MG63 (cell line): Measurements from ENCODE around the gene PYGB. TPM values are rescaled to one million over a fixed set of nuclear protein-coding genes. Genes with fewer than 3 reads are reported as not detected.
"Not testable (repeated sequence)": the region's sequence is repeated elsewhere in the genome, so short reads cannot be mapped to it uniquely, and the experiment has no call there.

Experiments used
- DNase-seq: peaks from one replicate; pipeline ENCODE4 v3.0.0-alpha.2; 2020
- H3K27me3 ChIP-seq: fragments of 250-450 bp; sonication (Bioruptor Pico); 2 replicates; pipeline ENCODE4 v1.5.1; 2020; ENCODE audit warnings: mild to moderate bottlenecking, moderate library complexity
- H3K36me3 ChIP-seq: fragments of 250-450 bp; sonication (Bioruptor Pico); 2 replicates; pipeline ENCODE4 v1.5.1; 2020; ENCODE audit warnings: mild to moderate bottlenecking, moderate library complexity
- H3K4me3 ChIP-seq: fragments of 250-450 bp; sonication (Bioruptor Pico); 2 replicates; pipeline ENCODE4 v1.5.1; 2020; ENCODE audit warnings: mild to moderate bottlenecking, moderate library complexity
- H3K9me3 ChIP-seq: fragments of 250-450 bp; sonication (Bioruptor Pico); 2 replicates; pipeline ENCODE4 v1.5.1; 2020; ENCODE audit warnings: mild to moderate bottlenecking, moderate library complexity
- total RNA-seq: library from RNA; depleted of rRNA; stranded (reverse); fragments of >200 nt; shearing (Covaris generic); gene quantifications from 2 replicates; pipeline ENCODE4 v1.2.3, GENCODE V29; 2014; ENCODE audit warnings: low replicate concordance

Gene PYGB
- total RNA-seq, 1 experiment from 2014 or later, result 67.8 TPM

DNA sequence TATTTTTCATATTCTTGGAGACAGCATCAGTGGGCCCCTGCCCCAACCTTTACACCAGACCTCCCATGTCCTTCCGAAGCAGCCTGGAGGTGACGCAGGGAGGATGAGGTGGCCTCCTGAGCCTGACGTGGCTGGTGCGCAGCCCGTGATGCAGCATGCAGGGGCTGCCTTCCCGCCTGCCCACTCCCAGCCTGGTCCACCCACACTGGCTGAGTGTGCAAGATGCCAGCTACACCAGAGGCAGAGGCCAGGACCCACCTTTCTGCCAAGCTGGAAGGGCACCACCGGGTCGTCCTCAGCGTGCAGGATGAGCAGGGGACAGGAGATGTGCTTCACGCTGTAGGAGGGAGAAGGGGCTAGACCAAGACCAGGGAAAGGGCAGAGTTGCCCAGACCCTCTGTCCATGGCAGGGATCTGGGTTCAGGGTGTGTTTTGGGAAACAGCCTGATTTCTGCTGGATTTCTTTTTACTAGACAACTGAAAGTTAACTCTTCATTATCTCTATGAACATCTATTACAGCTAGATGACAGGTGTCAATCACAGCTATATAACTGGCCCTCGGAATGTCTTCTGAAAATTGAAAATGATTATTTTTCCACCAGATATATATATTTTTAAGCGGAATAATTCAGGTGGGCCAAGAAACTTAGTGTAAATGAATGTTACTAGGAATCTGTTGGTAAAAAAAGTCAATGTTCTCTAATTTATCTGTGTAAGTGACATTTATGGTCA is 55.6 kb downstream of the PYGB start:
- no peak for DNase-seq
- no peaks in the 10 kb centered on the region for H3K36me3 ChIP-seq
- H3K27me3 ChIP-seq, result no peaks in the 10 kb centered on the region
- H3K9me3 ChIP-seq, result no peaks in the 10 kb centered on the region
- no peak overlapping the region for H3K4me3 ChIP-seq

DNA sequence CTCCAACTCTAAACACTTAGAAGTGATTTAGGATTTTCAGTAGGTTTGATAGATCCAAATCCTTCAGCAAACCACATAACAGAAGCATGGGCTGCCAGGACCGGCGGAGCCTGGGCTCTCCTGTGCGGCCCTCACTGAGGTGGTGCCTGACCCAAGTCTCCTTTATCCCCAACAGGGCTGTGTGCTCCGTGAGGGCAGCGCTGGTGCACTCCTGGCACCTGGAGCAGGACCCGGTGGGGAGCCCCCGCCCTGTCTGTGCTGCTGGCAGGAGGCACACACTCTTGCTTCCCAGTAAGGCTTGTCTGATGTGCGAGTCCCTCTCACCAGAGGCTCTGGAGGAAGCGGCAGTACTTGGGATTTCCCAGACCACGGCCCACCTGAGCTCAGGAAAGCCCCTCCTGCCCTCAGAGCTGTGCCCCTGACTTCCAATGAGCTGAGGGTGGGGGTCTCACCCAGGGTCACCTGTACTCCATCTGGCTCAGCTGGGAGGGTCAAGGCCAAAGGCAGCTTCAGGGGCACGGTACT is 56.2 kb downstream of the PYGB start:
- H3K36me3 ChIP-seq, result no peaks in the 10 kb centered on the region; the same call in 1 of the 2 replicates
- H3K4me3 ChIP-seq, result no peak overlapping the region
- H3K9me3 ChIP-seq, result no peaks in the 10 kb centered on the region
- DNase-seq, result no peak
- no peaks in the 10 kb centered on the region for H3K27me3 ChIP-seq

DNA sequence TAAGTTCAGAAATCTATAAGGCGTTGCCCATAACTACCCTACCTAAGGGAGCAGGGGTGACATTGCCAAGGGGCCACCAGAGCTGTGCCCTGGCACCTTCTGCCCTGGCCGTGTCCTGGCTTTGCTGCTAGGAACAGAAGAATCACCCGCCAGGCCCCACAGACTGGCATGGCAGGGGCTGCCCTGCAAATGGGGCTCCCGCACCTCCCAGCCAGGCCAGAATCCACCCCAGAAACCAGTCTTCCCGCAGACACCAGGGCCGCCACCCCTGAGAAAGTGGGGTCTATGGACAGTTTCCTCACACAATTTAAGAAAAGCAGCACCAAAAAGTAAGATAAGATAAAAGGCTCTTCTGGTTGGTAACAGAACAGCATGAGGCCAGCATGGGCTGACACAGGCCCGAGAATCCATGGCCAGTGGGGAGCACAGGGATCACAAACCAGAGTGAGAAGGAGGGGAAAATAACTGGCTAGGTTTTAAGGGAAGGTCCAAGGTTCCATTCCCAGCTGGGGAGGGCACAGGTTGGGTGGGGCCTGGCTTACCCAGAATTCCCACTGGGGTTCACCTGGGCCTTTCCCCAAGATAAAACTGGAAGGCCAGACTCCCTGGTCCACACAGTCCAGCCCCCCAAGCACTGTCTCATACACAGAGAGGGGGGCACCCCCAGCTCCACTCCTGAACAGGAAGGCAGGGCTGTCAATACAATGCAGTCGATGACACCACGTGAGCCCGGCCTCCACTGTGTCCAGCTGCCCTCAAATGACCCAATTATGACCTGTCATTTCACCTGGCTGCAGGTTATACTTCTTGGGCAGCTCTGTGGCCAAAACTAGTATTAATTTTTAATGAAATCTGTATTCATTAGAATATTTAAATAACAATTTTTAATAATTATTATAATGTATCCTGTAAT is 59.4 kb downstream of the PYGB start:
- Histone ChIP-seq H3K4me3 (no peak overlapping the region), H3K27me3 (no peaks in the 10 kb centered on the region), H3K36me3 (no peaks in the 10 kb centered on the region; the same call in 1 of the 2 replicates), H3K9me3 (no peaks in the 10 kb centered on the region)
- DNase-seq, result no peak

DNA sequence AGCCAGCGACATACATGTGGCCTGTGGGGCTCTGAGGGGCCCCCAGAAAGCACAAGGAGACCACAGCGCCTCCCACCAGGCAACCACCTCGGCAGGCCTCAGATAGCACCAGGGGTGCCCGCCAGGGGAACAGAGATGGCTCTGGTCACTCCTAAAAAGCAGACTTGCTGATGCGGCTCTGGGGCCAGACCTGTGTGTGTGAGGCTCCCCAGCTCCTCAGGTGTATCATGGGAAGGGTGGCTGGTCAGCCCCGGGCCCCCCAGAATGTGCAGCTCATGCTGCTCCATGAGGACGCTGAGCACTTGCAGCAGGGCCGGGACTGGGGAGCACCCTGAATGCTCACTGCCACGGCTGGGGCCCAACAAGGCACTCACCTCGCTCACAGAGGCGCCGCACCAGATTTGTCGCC is 60.2 kb downstream of the PYGB start:
- H3K4me3 ChIP-seq, result no peak overlapping the region
- no peaks in the 10 kb centered on the region for H3K9me3 ChIP-seq
- H3K36me3 ChIP-seq, result no peaks in the 10 kb centered on the region; the same call in 1 of the 2 replicates
- H3K27me3 ChIP-seq, result no peaks in the 10 kb centered on the region
- DNase-seq, result no peak

DNA sequence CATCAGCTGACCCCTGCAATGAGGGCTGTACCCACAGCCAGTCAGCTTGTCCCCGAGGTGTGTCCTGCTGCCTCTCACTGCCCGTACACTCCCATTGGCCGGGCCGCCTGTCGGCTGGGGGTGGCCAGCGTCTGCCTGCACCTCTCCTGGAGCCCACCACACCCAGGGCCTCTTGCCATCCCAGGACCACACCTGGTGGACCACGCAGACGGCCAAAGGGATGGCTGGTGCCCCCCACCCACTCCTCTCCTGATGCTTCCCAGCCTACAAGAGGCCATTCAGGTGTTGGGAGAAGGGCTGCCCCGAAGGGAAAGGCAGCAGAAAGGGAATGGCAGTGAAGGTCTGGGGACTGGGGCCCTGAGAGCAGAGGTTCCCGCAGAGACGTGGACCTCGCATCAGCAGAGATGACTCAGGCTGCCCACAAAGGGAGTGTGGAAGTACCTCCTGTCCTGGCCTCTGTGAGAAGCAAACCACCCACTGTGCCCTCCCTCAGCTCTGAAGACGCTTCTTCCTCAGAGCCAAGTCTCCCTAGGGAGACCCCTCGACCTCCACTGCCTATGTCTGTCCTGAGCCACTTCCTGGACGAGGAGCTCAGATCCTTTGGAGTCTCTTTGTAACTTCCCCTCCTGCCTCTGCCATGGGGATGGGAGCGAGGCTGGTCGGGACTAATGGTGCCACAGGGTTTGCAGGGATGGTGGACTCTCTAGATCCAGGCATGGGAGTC is 60.9 kb downstream of the PYGB start:
- DNase-seq, result no peak
- H3K9me3 ChIP-seq, result no peaks in the 10 kb centered on the region
- H3K27me3 ChIP-seq, result no peaks in the 10 kb centered on the region
- no peaks in the 10 kb centered on the region; the same call in 1 of the 2 replicates for H3K36me3 ChIP-seq
- no peak overlapping the region for H3K4me3 ChIP-seq

DNA sequence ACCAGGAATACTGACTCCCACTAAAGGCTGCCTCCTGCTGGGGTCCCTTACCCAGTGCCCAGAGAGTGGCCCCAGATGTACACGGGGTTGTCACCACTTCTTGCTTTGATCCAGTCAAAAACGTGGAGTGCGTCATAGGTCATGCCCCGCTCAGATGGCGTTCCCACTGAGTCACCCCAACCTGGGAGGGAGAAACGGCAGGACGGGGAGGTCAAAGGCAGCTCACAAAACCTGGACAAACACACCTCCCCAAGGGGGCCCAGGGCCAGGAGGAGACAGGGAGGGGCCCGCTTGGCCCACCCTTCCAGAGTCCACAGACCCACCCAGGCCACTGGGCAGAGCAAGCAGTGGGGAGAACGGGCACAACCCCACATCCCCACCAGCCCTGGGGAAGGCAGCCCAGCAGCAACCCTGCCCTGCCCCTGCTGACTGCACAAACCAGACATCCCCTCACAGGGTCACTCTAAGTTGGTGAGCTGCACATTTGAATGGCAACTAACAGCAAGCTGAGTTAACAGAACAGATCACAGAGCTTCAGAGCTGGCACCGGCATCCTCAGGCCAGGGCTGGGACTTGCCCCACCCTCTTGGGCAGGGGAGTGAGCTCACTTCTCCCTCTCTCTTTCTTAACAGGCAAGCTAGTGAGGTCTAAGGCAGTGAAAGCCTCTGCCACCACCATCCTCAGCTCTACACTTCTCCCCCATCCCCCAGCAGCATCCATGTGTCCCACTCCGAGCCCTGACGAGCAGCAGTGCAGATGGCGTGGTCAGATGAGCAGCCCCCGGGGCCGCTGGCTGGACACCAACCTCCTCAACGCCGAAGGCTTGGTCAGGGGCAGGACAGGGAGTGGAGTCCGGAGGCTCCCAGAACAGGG is 61.7 kb downstream of the PYGB start:
- no peaks in the 10 kb centered on the region for H3K27me3 ChIP-seq
- H3K36me3 ChIP-seq, result no peaks in the 10 kb centered on the region; the same call in 1 of the 2 replicates
- no peak overlapping the region for H3K4me3 ChIP-seq
- H3K9me3 ChIP-seq, result no peaks in the 10 kb centered on the region
- DNase-seq, result peak; percentile 90

DNA sequence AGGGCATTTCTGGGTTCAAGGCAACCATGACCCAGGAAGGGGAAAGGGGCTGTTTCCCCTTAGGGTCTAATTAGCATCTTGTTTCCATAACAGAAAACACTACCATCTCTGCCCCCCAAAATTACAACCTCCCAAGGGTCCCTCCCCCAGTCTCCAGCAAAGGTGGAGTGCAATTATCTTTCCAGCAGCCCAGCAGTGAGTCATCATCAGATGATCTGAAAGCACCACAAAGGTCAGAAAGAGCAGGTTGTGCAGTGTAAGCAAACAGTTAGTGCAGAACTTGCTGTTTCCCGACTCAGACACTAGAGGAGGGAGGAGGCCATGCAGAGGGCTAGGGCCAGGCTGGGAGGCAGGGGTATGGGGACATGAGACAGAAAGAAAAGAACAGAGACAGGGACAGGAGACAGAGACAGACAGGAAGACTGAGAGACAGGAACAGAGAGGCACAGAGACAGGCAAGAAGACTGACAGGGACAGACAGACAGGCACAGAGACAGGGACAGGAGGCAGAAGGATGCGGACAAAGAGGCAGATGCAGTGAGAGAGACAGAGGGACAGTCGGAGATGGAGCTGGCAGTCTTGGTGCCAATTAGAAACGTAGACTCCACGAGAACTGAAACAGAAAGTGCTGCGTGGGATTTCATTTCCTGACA is 62.5 kb downstream of the PYGB start:
- Histone ChIP-seq H3K9me3 (no peaks in the 10 kb centered on the region), H3K36me3 (no peaks in the 10 kb centered on the region; the same call in 1 of the 2 replicates), H3K27me3 (no peaks in the 10 kb centered on the region), H3K4me3 (no peak overlapping the region)
- DNase-seq, result peak; percentile 68

DNA sequence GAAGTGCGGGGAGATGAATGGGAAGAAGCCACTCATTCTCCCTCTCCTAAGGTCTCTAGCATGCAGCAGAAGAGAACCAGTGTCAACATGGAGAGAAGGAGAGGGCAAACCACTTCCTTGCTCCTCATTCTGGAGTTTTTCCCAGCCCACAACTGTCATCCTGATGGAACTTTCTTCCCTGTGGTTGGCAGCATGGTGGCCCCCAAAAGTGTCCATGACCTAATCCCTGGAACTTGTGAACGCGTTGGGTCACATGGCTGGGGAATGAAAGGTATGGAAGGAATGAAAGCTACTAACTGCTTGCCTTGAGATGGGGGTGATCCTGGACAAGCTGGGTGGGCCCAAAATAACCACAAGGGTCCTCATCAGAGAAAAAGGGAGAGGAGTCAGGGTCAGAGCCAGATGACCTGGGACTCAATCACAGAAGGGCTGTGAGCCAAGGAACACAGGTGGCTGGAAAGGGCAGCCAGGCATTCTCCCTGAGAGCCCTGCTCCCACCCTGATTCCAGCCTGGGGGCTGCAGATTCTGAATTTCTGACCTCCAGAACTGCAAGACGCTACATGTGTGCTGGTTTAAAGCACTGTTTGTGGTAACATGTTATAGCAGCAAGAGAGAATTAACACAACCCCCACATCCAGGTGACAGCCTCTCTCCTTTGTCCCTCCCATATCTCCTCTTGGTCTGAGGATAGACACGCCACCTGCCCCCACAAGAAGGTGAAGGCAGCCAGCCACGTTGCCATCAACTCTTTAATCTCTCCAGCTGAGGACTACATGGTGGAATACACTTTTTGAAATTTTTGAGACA is 63.2 kb downstream of the PYGB start:
- H3K4me3 ChIP-seq, result no peak overlapping the region
- H3K9me3 ChIP-seq, result no peaks in the 10 kb centered on the region
- no peaks in the 10 kb centered on the region; the same call in 1 of the 2 replicates for H3K36me3 ChIP-seq
- H3K27me3 ChIP-seq, result no peaks in the 10 kb centered on the region
- peak; percentile 31 for DNase-seq

DNA sequence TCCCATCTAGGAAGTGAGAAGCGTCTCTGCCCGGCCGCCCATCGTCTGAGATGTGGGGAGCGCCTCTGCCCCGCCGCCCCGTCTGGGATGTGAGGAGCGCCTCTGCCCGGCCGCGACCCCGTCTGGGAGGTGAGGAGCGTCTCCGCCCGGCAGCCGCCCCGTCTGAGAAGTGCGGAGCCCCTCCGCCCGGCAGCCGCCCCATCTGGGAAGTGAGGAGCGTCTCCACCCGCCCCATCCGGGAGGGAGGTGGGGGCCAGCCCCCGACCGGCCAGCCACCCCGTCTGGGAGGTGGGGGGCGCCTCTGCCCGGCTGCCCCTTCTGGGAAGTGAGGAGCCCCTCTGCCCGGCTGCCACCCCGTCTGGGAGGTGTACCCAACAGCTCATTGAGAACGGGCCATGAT is 64.8 kb downstream of the PYGB start:
- not testable (repeated sequence) for H3K36me3 ChIP-seq, H3K27me3 ChIP-seq, H3K4me3 ChIP-seq, DNase-seq, H3K9me3 ChIP-seq

DNA sequence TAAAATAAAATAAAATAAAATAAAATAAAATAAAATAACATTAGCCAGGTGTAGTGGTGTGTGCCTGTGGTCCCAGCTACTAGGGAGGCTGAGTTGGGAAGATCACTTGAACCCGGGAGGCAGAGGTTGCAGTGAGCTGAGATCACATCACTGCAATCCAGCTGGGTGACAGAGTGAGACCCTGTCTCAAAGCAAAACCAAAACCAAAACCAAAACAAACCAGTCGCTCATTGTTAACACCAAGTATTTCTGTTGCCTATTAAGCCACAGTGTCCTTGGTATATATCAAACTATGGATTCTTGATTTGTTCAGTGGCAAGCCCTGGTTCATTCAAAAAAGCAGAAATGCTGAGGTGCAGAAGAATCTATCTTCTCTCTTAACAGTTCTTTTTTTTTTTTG is 65.7 kb downstream of the PYGB start:
- H3K4me3 ChIP-seq, result no peak overlapping the region
- no peak for DNase-seq
- no peaks in the 10 kb centered on the region for H3K27me3 ChIP-seq
- H3K9me3 ChIP-seq, result no peaks in the 10 kb centered on the region
- no peaks in the 10 kb centered on the region; the same call in 1 of the 2 replicates for H3K36me3 ChIP-seq

DNA sequence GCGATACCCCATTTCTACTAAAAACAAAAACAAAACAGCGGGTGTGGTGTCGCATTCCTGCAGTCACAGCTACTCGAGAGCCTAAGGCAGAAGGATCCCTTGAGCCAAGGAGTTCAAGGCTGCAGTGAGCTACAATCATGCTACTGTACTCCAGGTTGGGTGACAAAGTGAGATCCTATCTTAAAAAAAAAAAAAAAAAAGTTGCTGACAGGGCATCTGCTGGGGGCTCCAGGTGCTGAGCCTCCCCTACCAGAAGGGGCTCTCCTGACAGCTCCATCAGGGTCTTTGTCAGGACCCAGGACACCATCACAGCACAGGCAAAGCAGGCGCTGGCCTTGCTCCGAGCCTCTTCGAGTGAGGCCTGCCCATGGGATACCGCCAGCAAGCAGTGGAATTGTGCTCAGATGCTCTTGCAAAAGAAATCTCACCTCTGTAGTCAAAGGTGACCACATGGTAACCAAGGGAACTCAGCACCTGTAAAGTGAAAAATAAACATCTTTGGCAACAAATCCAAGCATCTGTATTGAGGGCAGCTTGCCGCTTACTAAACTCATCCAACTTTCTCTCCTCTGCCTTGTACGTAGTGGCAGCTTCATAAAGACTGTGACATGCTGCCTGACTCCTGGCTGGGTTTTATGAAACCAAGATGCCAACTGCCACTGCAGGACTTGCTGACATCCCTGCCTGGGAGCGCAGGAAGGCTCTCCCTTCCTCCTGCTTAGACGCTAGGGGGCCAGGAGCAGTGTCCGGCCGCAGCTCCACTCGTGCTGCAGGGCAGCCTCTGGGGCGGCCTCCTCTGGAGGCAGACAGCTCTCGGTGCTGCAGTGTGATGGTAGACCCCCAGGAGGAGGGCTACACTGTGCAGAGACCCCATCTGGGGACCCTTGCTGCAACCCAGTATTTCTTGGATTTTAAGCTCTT is 66.9 kb downstream of the PYGB start:
- H3K9me3 ChIP-seq, result no peaks in the 10 kb centered on the region
- DNase-seq, result no peak
- H3K4me3 ChIP-seq, result no peak overlapping the region
- no peaks in the 10 kb centered on the region for H3K36me3 ChIP-seq
- H3K27me3 ChIP-seq, result no peaks in the 10 kb centered on the region

DNA sequence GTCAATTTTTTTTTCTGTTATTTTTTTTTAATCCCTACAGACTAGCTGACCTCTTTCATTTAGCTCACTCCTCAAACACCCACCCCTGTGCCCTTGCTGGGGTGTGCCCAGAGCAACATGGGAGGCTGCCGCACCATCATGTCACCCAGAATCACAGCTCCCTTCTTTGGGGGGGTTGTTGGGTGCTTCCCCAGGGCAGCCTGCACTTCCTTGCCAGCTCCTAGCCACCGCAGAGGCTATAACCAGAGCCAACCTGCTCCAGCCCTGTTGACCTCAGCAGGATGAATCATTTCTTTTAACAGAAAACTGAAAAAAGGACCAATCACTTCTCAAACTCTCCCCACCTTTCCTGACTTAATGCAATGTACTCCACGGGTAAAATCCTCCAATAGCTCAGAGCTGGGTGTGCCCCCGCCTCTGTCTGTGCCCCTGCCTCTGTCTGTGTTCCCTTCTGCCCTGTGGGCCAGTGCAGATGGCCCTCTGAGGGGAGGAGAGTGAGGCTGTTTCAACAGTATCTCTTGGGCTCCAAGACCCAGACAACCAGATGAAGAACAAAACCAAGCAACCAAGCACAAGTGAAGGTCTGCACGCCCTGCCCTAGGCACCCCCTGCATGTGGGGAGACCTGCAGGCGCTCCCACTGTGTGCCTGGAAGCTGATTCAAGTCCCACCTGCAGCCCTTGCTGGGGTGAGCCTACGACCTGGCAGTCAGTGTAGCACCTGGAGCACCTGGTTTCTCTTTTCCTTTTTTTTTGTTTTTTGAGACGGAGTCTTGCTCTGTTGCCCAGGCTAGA is 67.7 kb downstream of the PYGB start:
- no peaks in the 10 kb centered on the region for H3K27me3 ChIP-seq
- H3K9me3 ChIP-seq, result no peaks in the 10 kb centered on the region
- peak; percentile 56 for DNase-seq
- no peaks in the 10 kb centered on the region for H3K36me3 ChIP-seq
- no peak overlapping the region for H3K4me3 ChIP-seq

DNA sequence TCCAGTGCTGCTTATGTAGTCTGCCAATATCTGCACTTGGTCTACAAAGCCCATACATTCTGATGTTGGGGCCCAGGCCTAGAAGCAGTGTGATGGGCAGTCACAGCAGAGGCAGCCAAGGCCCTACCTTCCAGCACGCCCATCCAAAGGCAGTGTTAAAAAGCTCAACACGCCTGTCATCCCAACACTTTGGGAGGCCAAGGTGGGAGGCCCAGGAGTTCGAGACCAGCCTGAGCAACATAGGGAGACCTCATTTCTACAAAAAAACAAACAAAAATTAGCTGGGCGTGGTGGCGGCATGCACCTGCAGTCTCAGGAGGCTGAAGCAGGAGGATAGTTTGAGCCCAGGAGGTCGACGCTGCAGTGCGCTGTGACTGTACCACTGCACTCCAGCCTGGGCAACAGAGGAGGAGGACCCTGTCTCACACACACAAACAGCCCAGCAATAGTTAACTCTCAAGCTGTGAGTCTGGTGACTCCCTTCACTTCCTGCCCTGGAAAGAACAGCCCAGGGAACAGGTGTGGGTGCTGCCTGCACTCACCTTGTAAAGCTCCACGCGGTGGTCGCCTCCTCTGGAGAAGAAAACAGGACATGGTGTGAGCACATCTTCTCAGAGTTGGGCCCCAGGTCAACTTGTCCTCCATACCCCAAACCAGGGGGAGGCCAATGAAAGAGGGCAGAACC is 68.8 kb downstream of the PYGB start:
- no peaks in the 10 kb centered on the region for H3K27me3 ChIP-seq
- DNase-seq, result no peak
- no peak overlapping the region for H3K4me3 ChIP-seq
- H3K36me3 ChIP-seq, result no peaks in the 10 kb centered on the region; the same call in 1 of the 2 replicates
- H3K9me3 ChIP-seq, result no peaks in the 10 kb centered on the region
